Stimulated activated CD8-positive, alpha-beta memory T cell treated with anti-CD3 and anti-CD28 coated beads, Interleukin-4, amount 100 ng/mL, for 48 hours (primary cell): ENCODE measurements around the gene NR5A2.
"Not testable (repeated sequence)": the region's sequence is repeated elsewhere in the genome, so short reads cannot be mapped to it uniquely, and the experiment has no call there.

Experiments used
- DNase-seq: peaks from one replicate; pipeline ENCODE4 v3.0.0-alpha.2; 2020

NR5A2 gene

DNA sequence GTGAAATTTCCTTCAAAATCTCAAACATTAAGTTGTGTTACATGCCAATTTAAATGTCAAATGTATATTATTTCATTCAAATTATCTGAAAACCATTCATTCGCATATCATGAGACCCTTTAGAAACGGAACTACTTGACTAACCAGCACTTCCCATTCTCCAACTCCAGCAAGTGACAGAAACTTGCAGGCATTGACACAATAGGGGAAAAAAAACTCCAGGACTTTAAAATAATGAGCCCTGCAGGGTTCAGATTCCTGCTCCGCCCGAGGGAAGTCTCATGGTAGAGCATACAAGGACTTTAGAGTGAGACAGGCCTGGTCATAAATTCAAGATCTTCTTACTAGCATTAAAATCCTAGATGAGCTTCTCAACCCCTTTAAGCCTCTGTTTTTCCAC is 138.9 kb downstream of the NR5A2 start:
- no peak for DNase-seq

DNA sequence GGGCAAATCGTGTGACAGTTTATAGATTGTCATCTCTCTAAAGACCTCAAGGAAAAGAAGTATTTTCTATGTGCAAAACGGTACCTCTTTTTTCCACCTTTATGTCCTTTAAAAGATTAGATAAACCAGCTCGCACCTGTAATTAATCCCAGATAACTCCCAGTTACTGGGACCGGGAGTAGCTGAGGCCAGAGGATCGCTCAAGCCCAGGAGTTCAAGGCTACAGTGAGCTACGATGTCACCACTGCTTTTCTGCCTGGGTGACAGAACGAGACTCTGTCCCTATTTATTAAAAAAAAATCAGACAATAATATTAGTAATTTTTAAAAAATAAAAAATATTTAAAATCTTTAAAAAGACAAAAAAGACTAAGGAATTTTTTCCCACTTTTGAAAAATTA is 141.4 kb downstream of the NR5A2 start:
- no peak for DNase-seq

DNA sequence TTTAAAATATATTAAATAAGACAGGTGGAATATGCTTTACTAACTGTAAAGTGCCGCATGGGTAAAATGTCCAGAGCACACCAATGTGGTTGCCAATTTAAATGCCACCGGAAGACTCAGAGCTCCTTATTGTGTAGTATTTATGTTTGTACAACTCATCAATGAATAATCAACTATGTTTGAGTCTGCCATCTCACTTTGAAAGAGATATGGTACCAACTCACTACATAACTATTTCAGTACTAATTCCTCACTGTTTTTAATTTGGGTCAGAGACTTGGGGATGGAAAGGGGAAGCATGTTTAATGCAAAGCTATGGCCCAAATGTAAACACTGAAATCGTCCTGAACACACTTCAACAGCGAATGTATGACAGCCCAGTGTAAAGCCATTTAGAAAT is 144.8 kb downstream of the NR5A2 start:
- no peak for DNase-seq

DNA sequence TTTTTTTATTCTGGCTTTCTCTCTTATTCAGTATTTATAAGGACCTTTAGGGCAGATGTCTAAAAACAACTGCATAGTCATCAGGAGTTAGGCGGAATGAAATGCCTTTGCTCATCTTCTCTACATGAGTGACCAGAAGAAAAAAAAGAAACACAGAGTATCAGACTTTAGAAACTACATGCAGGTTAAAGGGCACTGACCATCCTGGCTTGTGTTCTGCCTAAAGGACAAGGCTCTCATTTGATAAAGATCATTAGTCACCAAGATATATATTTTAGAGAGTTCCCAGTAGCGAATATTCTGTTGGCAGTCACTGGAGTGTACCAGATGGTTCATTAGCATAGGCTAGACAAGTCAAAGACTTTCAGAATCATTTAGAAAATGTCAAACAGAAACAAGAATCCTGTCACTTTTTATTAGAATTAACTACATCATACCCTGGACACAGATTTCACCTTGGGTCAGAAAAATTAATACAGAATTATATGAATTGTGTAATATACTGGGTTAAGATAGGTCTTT is 145.6 kb downstream of the NR5A2 start:
- DNase-seq: no peak

DNA sequence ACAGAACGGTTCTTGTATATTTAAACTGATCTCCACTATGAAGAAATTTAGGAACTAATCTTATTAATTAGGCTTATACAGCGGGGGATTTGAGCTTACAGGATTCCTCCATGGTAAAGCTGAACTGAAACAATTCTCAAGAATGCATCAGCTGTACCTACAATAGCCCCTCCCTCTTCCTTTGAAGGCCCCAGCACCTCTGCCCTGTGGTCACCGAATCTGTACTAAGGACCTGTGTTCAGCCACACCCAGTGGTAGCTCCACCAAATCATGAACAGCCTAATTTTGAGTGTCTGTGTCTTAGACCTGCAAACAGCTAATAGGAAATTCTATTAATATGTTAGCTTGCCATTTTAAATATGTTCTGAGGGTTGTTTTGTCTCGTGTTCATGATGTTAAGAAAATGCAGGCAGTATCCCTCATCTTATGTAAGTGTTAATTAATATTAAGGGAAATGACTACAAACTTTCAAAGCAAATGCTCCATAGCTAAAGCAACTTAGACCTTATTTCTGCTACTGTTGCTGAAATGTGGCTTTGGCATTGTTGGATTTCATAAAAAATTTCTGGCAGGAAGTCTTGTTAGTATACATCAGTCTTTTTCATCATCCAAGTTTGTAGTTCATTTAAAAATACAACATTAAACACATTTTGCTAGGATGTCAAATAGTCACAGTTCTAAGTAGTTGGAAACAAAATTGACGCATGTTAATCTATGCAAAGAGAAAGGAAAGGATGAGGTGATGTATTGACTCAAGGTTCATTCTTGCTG is 147.2 kb downstream of the NR5A2 start:
- DNase-seq: no peak

DNA sequence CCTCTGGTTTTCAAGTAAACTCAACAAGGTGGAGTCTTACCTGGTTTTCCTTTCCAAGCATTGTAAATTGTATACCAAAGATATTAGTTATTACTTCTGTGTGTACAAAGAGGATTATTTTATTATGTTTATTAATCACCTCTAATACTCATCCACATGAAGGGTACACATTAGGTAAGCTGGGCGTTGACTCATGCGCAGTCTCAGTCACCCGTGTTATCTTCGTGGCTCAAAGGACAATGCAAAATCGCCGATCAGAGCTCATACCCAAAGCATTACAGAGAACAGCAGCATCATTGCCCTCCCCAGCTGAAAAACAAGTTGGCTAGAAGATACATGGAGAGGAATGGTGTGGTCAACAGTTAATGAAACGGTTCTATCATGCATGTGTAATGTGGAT is 148.7 kb downstream of the NR5A2 start:
- no peak for DNase-seq

DNA sequence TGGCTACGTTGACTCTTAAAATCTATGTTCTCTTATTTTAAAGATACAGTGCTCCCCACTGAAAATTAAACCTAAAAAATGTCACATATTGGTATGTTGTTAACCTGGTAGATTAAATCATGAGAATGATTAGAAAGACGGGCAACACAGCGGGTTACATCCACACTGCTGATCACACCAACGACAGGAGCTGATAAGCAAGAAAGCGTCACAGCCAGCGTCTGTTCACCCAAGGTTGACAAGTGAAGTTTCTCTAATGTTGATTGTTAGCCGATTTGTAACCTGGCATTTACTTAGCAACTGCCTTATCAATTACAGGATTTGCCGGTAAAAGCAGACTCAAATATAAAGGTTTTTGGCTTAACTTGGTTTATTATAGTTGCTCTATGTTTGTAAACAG is 149.3 kb downstream of the NR5A2 start:
- DNase-seq: no peak

DNA sequence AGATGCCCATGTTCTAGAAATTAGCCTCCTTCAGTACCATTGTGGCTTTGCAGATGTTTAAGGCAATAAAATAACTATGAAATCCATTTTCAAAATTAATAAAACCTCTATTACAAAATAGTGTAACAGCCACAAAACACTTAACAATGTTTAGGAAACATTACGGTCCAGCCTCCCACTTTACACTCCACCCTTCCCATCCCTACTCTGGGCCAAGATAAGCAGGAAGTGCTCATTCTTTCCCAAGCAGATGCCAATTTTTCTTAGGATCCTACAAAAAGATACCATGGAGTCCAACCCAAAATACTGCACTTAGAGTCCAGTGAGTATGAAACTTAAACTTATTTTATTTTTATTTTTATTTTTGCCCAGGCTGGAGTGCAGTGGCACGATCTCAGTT is 150.8 kb downstream of the NR5A2 start:
- DNase-seq: no peak

DNA sequence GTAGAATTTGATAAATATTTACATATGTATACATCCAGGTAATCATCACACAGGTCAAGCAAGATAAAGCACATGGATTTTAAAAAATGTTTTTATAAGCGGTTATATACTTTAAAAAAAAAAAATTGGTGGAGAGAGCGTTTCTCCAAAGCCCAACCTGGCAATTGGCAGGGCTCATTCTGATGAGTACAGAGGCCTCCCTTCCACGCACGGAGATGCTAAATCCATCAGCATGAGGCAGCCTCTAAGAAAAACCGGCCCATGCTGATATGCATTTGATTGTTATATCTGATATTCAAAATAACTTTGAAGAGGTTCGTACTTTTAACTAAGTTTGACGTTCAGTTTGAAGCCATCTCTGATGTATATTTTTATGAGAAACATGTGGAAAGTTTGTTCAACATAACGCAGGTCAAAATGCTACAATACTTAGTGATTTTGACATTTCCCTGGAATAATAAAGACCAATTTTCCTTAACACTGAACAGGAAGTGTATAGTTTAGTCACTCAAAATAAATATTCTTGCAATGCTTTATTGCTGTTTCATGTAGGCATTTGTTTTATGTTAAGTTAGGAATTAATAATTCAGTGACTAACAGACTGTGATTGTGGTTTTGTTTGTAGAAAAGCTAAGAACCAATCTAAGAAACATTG is 151.7 kb downstream of the NR5A2 start:
- DNase-seq: no peak

DNA sequence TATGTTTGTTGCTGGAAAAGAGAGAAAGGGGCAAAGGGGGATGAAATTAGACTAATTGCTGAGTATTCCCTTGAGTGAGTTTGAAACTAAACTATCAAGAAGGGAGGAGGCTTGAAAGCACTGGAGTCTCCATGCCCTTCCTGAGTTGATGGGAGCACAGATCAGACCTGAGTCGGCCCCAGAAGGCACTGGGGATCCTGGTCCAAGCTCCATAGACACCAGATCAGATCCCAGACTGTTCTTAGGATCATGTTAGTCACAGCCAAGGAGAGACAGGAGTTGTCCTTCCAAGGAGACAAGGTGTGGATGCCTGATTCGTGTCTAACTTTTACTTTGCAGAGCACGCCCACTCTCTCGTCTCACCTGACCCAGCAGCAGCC is 152.3 kb downstream of the NR5A2 start:
- no peak for DNase-seq

DNA sequence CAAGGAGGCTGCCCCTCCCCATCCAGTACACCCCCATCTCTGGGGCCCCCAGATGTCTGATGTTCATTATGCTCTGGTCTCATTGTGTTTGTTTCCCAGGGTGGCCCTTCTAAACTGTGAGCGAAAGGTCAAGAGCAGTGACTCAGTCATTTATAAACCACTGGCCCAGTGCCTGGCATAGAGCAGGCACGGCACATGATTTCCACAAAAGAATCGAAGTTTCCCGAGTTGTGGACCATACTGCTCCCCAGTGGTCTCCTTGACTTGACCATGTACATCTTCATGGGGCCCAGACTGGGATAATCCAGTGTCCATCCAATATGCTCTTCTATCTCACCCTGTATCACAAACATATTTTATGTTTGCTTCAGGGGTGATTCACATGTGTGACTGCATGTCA is 153.3 kb downstream of the NR5A2 start:
- no peak for DNase-seq

DNA sequence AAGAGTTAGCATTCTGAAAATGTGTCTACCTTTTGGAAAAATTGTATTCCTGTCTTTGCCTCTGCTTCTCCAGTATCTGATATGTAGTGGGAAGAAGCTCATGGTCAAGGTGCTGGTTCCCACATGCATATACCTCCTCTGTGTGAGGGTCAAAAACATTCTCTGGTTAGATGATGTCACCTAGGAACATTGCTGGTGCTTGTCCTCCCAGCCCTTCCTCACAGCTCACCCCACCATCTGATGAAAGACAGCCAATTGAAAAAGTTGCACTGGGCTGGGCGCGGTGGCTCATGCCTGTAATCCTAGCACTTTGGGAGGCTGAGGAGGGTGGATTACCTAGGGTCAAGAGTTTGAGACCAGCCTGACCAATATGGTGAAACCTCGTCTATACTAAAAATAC is 154.4 kb downstream of the NR5A2 start:
- no peak for DNase-seq

DNA sequence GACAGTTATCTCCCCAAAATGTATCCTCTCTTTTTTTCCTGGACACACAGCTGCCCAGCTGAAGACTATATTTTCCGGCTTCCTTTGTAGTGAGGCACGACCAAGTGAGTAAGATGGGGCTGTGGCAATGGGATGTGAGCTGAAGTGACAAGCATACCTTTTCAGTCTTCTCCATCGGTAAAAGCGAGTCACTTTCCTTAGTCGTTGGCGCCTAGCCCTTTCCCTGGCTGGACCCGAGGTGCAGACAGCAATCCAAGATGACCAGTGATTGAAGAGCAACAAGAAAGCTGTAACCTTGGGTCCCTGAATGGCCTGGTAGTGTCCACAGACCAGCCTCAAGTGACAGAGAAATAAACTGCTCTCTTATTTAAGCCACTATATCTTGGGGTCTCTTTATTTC is 155.2 kb downstream of the NR5A2 start:
- DNase-seq: no peak

DNA sequence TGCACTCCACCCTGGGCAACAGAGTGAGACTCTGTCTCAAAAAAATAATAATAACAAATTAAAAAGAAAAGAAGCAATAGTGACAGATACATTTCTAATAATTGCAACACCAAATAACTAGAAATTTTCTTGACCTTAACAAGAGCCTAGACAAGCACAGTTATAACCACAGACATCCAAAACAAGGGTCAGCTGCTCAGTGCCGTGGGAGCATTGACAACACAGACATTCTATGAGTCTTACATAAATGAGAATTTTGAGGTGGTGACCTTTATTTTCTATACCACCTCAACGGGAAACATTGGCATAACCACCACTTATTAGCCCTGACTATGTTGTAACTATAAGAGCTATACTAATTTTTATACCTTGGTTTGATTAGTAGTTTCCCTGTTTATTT is 156.1 kb downstream of the NR5A2 start:
- DNase-seq: no peak

DNA sequence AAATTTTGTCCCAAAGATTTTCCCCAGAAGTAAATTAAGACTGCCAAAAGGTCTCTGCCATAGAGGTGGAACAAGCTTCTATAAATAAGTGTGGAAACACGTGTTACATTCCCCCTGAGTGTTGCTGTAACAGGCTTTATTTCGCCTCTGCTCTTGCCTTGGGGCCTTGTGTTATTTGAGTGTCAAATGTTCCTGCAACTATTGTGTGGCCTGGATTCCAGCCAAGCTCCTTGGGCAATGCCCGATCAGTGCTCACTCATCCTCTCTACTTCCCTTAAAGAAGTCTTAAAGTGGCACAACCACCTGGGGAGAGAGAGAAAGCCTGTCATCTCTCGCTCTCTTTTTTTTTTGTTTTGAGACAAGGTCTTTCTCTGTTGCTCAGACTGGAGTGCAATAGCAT is 156.7 kb downstream of the NR5A2 start:
- no peak for DNase-seq

DNA sequence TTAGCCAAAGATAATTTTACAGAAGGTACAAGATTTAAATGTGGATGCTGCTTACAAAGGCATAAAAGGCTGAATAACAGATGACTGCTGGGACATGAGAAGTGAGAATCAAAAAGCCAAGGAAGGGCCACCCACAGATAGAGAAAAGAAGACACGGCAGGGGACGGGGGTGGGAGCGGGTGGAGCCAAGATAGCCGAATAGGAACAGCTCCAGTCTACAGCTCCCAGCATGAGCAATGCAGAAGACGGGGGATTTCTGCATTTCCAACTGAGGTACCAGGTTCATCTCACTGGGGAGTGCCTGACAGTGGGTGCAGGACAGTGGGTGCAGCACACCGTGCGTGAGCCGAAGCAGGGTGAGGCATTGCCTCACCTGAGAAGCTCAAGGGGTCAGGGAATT is 157.7 kb downstream of the NR5A2 start:
- DNase-seq: not testable (repeated sequence)

DNA sequence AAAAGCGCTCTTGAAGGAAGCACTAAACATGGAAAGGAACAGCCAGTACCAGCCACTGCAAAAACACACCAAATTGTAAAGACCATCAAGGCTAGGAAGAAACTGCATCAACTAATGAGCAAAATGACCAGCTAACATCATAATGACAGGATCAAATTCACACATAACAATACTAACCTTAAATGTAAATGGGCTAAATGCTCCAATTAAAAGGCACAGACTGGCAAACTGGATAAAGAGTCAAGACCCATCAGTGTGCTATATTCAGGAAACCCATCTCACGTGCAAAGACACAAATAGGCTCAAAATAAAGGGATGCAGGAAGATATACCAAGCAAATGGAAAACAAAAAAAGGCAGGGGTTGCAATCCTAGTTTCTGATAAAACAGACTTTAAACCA is 159.8 kb downstream of the NR5A2 start:
- DNase-seq: not testable (repeated sequence)

DNA sequence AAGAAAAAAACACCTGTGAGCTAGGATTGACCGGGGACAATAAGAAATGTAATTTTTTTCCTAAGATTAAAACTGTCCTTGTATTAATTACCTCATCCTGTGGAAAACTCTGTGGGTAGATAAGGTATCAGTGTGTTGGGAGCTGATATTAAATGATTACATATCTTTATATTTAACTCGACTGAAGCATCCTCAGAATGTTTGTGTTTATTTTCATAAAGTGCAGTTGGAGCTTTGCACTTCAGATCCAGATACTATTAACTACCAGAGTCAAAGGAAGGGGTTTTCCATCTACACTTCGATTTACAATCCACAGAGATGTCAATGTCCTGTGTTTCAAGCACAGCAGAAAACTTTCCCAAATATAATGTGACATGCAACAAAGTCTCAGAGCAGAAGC is 164.5 kb downstream of the NR5A2 start:
- no peak for DNase-seq

DNA sequence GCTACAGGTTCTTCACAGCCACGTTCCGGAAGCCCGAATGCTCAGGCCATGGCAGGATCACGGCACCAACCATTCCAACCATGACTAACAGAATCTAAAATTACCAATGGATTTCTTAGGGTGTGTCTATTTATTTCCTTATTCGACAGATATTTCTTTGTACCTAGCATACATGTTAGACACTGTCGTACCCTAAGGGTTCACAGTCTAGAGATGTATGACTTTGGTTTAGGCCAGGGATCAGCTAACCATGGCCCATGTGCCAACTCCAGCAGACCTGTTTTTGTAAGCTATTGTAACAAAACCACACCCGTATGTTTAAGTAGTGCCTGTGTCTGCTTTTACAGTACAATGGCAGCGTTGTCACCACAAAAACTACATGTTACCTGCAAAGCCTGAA is 167.0 kb downstream of the NR5A2 start:
- no peak for DNase-seq

DNA sequence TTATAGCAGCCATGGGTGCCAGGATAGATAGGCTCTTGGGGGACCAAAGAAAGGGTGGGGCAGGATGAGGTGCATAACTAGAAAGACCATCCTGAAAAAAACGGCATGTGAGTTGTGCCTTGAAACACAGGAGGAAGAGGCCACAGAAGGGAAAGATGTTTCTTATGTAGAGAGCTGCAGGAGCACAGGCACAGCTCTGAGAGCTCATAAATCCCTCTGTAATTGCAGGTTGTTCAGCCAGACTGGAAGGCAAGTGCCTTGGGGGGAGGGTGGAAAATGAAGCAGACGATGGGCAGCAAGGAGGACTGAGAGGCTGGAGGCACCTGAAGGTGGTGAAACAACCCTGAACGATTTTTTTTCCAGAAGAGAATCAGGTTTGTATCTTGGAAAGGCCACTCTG is 170.7 kb downstream of the NR5A2 start:
- DNase-seq: no peak

DNA sequence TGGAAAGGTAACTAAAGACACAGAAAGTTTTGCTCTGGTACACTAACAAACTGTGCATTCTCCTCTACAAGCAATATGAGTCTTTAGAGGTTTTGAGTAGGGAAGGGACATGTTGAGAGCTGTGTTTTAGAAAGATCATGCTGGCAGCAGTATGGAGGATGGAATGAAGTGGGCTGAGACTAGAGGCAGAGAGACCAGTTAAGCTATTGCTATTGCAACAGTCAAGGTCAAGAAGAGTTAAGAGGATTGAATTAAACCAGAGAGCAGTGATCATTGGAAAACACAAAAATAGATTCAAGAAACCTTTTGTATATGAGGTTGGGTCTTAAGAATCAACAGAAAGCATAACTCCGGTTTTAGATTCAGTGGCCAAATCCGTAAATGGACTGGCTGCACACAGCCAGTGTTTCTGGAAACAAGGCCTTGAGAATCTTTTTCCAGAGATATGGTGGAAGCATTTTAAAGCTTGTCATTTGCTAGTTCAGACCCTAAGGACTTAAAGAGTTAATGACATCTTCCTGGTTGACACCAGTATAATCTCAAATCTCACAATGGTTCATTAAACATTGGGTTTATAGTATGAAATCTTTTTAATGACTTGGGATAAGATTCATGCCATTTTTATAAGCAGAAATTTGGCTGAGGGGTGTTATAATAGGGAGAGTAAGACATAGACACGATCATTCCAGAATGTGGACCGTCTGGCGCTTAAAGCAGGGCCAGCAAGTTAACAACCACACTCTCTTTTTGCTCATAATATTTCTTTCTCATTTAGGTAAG is 177.9 kb downstream of the NR5A2 start:
- DNase-seq: no peak

DNA sequence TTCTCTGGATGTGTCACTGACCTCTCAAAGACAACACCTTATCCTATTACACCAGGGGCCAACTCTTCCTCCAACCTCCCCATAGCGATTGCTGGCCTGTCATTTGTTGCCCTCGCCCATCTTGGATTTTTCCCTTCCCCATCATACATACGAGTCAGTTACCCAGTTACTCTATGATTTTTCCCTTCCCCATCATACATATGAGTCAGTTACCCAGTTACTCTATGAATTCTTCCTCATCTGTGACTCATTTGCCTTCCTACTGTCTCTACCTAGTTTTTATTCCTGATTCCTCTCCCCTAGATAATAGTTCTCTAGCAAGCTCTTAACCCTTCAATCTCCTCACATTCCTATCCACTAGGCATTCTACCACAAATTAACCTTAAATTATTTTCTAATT is 178.8 kb downstream of the NR5A2 start:
- no peak for DNase-seq

DNA sequence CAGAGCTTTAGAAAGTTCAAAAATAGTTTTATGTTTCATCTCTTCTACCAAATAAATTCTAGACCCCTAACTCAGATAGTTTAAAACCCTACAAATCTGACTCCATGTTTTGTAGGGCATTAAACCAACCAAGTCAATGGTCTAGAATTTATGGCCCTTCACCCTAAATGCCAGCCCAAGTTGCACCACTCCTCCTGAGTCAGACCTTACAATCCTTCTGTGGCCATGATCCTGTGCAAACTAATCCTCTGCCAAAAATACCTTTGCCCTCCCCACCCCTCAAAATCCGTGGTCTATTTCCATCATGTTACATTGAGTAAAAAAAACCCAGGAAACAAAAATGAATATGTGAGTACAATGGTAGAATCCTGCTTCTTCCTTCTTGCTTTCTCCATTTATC is 179.3 kb downstream of the NR5A2 start:
- DNase-seq: no peak

DNA sequence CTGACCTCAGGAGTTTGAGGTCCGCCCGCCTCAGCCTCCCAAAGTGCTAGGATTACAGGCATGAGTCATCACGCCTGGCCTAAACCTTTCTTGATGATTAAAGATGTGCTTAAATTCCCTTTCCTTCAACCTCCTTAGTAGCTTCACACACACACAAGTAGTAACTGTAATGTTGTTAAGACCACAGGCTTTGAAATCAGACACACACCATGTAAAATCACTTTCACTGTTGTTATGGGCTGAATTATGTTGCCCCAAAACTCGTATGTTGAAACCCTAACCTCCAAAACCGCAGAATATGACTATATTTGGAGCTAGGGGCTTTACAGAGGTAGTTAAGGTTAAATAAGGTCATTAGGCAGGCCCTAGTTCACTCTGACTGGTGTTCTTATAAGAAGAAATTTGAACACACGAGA is 180.2 kb downstream of the NR5A2 start:
- DNase-seq: no peak
